Measurements from ENCODE around the gene APELA. TPM values are rescaled to one million over a fixed set of nuclear protein-coding genes. Genes with fewer than 3 reads are reported as not detected.

Gene APELA
- total RNA-seq, 6 donors from 2014 or later: 0.23 to 0.34 TPM; not detected in 4

DNA sequence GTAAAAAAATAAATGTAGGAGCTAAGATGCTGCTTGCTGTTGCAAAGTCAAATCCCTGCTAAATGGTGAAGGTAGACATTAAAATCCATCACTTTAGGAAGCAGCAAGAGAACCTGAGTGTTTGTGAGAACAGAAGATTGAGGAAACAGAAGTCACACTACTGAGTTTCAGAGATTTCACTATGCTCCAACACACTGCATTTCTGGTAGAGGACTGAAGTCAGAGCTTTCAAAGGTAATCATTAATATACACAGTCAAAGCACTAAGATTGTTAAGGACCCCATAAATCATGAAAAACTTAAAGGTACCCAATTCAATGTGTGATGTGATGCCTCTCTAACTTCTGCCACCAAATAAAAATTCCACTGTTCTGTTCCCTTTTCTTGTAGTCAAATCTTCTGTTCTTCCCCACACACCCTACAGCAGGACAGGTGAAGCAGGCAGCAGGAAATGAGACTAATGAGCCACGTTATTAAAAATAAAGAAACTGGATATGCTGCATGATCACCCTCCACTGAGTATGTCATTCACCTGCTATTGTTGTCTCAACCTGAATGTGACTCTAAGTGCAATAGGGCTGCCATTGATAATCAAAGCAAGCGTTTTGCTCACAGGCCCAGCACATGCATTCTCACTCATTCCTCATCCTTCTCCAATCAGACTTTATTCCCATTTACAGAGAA is 28.9 kb upstream of the APELA start:
- no peaks in the 10 kb centered on the region for H3K36me3 ChIP-seq
- no peaks in the 10 kb centered on the region for H3K4me1 ChIP-seq
- WGBS, 2 donors: 52 to 79% methylated on average over 2 of the region's 2 CpGs
- TF ChIP-seq, protein P1, sequence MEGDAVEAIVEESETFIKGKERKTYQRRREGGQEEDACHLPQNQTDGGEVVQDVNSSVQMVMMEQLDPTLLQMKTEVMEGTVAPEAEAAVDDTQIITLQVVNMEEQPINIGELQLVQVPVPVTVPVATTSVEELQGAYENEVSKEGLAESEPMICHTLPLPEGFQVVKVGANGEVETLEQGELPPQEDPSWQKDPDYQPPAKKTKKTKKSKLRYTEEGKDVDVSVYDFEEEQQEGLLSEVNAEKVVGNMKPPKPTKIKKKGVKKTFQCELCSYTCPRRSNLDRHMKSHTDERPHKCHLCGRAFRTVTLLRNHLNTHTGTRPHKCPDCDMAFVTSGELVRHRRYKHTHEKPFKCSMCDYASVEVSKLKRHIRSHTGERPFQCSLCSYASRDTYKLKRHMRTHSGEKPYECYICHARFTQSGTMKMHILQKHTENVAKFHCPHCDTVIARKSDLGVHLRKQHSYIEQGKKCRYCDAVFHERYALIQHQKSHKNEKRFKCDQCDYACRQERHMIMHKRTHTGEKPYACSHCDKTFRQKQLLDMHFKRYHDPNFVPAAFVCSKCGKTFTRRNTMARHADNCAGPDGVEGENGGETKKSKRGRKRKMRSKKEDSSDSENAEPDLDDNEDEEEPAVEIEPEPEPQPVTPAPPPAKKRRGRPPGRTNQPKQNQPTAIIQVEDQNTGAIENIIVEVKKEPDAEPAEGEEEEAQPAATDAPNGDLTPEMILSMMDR (IDR thresholded peaks at IDR 0.05): no peak
- TF ChIP-seq EP300 (IDR thresholded peaks at IDR 0.05): no peak
- no peak for TF ChIP-seq POLR2AphosphoS5 (IDR thresholded peaks at IDR 0.05)
- no peak for TF ChIP-seq POLR2A (IDR thresholded peaks at IDR 0.05)
- DNase-seq (no peak), ATAC-seq (ENCODE audit: low FRiP score in 2 of 2) (no peak)
- H3K27me3 ChIP-seq: no peaks in the 10 kb centered on the region
- no peak overlapping the region for H3K4me3 ChIP-seq
- no peaks in the 10 kb centered on the region for H3K9me3 ChIP-seq
- no peak overlapping the region for H3K27ac ChIP-seq

DNA sequence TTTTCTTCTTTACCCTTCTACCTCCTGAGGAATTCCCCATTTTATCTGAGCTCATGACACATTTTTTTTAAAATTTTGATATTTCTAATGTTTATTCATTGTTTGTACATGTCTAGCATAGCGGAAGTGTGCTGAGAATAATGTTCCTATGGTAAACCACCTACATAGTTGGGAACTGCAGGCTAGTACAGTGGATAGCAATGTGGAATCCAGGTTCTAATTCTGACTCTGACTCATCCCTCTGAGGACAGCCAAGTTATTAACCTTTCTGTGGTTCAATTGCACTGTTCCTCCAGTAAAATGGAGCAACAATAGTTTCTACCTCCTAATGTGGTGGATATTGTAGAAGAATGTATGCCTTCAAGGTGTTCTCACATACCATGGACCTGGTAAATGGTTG is 20.6 kb upstream of the APELA start:
- DNase-seq (no peak), ATAC-seq (ENCODE audit: low FRiP score in 2 of 2) (no peak)
- H3K4me3 ChIP-seq: no peak overlapping the region
- H3K36me3 ChIP-seq: no peaks in the 10 kb centered on the region
- H3K9me3 ChIP-seq: no peaks in the 10 kb centered on the region
- no peak overlapping the region for H3K27ac ChIP-seq
- no peaks in the 10 kb centered on the region for H3K4me1 ChIP-seq
- WGBS, 2 donors: 82 to 97% methylated on average over 1 of the region's 1 CpG
- TF ChIP-seq, protein P1 (IDR thresholded peaks at IDR 0.05): no peak
- no peak for TF ChIP-seq EP300 (IDR thresholded peaks at IDR 0.05)
- TF ChIP-seq POLR2A (IDR thresholded peaks at IDR 0.05): no peak
- no peak for TF ChIP-seq POLR2AphosphoS5 (IDR thresholded peaks at IDR 0.05)
- no peaks in the 10 kb centered on the region for H3K27me3 ChIP-seq

DNA sequence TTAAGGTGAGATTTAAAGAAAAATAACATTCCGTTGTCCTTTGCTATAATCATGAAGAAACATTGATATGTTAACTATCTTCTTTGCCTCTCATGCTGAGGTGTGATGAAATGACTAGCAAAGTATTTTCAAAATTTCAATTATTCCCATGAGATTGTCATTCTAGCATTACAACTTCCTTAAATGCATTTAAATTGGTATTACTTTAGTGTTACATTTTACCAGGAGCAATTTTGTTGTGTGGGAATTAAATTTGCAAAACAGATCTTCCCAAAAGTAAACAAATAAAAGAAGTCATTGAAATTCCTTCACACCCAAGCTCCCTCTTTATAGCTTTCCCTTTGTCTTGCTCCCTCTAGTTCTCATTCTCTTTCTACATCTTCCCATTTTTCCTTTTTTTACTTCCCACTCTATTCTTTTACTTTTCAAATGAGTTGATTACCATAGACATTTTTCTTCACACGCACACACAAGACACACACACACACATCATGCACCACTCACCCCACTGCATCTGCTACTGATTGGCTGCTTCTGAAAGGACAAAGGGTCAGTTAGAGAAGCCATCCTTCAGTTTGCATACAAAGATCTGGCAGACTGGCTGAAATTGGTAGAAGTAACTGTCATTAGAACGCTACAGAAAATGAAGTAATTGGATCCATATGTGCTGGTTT is 10.0 kb upstream of the APELA start:
- H3K27ac ChIP-seq: no peak overlapping the region
- no peaks in the 10 kb centered on the region for H3K9me3 ChIP-seq
- no peak overlapping the region for H3K4me3 ChIP-seq
- no peaks in the 10 kb centered on the region for H3K4me1 ChIP-seq
- no peaks in the 10 kb centered on the region for H3K36me3 ChIP-seq
- ATAC-seq (ENCODE audit: low FRiP score in 2 of 2): no peak
- no peak for DNase-seq
- 13 to 19% methylated on average over 3 of the region's 3 CpGs for WGBS, 2 donors
- TF ChIP-seq POLR2A (IDR thresholded peaks at IDR 0.05): no peak
- TF ChIP-seq, protein P1 (IDR thresholded peaks at IDR 0.05): no peak
- TF ChIP-seq POLR2AphosphoS5 (IDR thresholded peaks at IDR 0.05): no peak
- TF ChIP-seq EP300 (IDR thresholded peaks at IDR 0.05): no peak
- no peaks in the 10 kb centered on the region for H3K27me3 ChIP-seq

DNA sequence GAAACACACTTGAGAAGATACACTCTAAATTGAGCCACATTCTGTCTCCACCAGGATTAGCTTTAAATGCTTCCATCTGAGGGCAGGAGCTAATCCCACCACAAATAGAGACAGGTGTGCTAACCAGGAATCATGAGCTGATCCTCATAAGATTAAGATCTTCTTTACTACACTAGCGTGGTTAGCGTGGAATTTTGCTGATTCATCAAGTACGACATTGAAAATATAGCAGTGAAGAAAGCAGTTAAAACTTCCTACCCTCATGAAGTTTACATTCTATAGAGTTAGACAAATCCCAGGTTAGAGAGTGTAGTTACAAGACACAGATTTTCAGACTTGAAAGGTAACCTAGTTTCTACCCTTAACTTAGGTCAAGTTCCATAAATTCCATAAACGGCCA is 5.3 kb upstream of the APELA start:
- Histone ChIP-seq H3K36me3 (no peaks in the 10 kb centered on the region), H3K27ac (no peak overlapping the region), H3K27me3 (no peaks in the 10 kb centered on the region), H3K4me3 (no peak overlapping the region), H3K4me1 (no peaks in the 10 kb centered on the region), H3K9me3 (no peaks in the 10 kb centered on the region)
- TF ChIP-seq POLR2AphosphoS5 (IDR thresholded peaks at IDR 0.05) (no peak), POLR2A (IDR thresholded peaks at IDR 0.05) (no peak), EP300 (IDR thresholded peaks at IDR 0.05) (no peak)
- TF ChIP-seq, protein P1 (IDR thresholded peaks at IDR 0.05): no peak
- DNase-seq (no peak), ATAC-seq (ENCODE audit: low FRiP score in 2 of 2) (no peak)
- WGBS, 2 donors: 89 to 91% methylated on average over 4 of the region's 4 CpGs

Measured in upper lobe of left lung (tissue), 6 donors.